HepG2 (cell line): ENCODE results near the gene COMMD7. TPM values are rescaled to one million over a fixed set of nuclear protein-coding genes. Genes with fewer than 3 reads are reported as not detected.
A peak's percentile ranks its signal among the peaks of the same experiment; 100 is the strongest.

Source experiments
- ATAC-seq: fragments of 200-7000 bp; cut with Tn5 transposase; 3 replicates; pipeline ENCODE4 v1.9.1; 2020; ENCODE audit warnings: mild to moderate bottlenecking, moderate library complexity
- BruUV-seq: library from RNA; stranded (reverse); fragments of 400-500 nt; replicated peaks from 2 replicates; lab custom pipeline; 2021; lab: Mats Ljungman, UMichigan
- CTCF ChIA-PET: fragments of 300-600 bp; formaldehyde crosslinking; extraction: SDS; loops from one replicate; lab custom pipeline; 2021; ENCODE audit warnings: low total read pairs, inconsistent platforms, low intra/inter-chr PET ratio; lab: Yijun Ruan, JAX
- POLR2A ChIA-PET: fragments of 350-600 bp; sonication (Branson Sonifier 250); formaldehyde crosslinking; loops from one replicate; lab custom pipeline; 2020; ENCODE audit warnings: antibody characterized with exemption, inconsistent platforms; lab: Yijun Ruan, JAX
- DNase-seq: peaks from one replicate; pipeline ENCODE4 v3.0.0-alpha.2; 2015; ENCODE audit warnings: low spot score
- FAIRE-seq: peaks from 3 replicates; lab custom pipeline; 2011; peaks lifted over from hg19 to GRCh38; lab: Jason Lieb, UNC
- H2AFZ ChIP-seq: one replicate; pipeline ENCODE4 v1.6.1; 2011; ENCODE audit warnings: low read length, inconsistent platforms
- H3K27ac ChIP-seq: fragments of 300-600 bp; 3 replicates; pipeline ENCODE4 v1.8.0; 2011; ENCODE audit warnings: mixed run types, mild to moderate bottlenecking, mixed read lengths, low read length, inconsistent platforms; ENCODE audit not compliant: insufficient read depth; ENCODE audit errors: extremely low read length
- H3K27me3 ChIP-seq, 2 experiments: fragments of 200-600 bp in 1 of 2; 2 replicates in 1 of 2; 3 replicates in 1 of 2; pipeline versions ENCODE4 v1.6.0 to v1.8.0; 2011; ENCODE audit warnings: low read length in 2 of 2, mild to moderate bottlenecking in 2 of 2, moderate library complexity in 2 of 2, inconsistent platforms in 1 of 2; ENCODE audit not compliant: insufficient read depth in 2 of 2, control insufficient read depth in 1 of 2
- H3K36me3 ChIP-seq, 2 experiments: fragments of 200-600 bp in 1 of 2; replicated peaks in 1 of 2; 2 replicates in 1 of 2; 3 replicates in 1 of 2; pipeline versions ENCODE4 v1.5.1 to v1.8.0; 2011; ENCODE audit warnings: low read length in 2 of 2, inconsistent platforms in 1 of 2; ENCODE audit not compliant: insufficient read depth in 2 of 2, control insufficient read depth in 1 of 2
- H3K4me1 ChIP-seq: 2 replicates; pipeline ENCODE4 v1.5.1; 2012; ENCODE audit warnings: low read length, inconsistent platforms; ENCODE audit not compliant: insufficient read depth
- H3K4me2 ChIP-seq: 2 replicates; pipeline ENCODE4 v1.6.0; 2011; ENCODE audit warnings: low read depth, low read length, inconsistent platforms
- H3K4me3 ChIP-seq, 3 experiments: fragments of 200-600 bp in 1 of 3; sonication (generic), shearing (Covaris generic) in 1 of 3; replicated peaks in 1 of 3; 2 replicates each; pipeline ENCODE4 v1.5.1; 2011 to 2016; ENCODE audit warnings: low read length in 3 of 3, inconsistent platforms in 2 of 3, low read depth in 2 of 3, mild to moderate bottlenecking in 2 of 3, control low read depth in 1 of 3, mixed read lengths in 1 of 3; ENCODE audit not compliant: insufficient read depth in 1 of 3
- H3K79me2 ChIP-seq: one replicate; pipeline ENCODE4 v1.6.1; 2011; ENCODE audit warnings: low read length, inconsistent platforms; ENCODE audit not compliant: insufficient read depth
- H3K9ac ChIP-seq: 2 replicates; pipeline ENCODE4 v1.6.0; 2011; ENCODE audit warnings: mild to moderate bottlenecking, low read depth, low read length, inconsistent platforms; ENCODE audit not compliant: insufficient read depth
- H3K9me3 ChIP-seq: 2 replicates; pipeline ENCODE4 v1.5.1; 2012; ENCODE audit warnings: mild to moderate bottlenecking, low read length
- H4K20me1 ChIP-seq: 2 replicates; pipeline ENCODE4 v1.6.0; 2011; ENCODE audit warnings: inconsistent platforms, mild to moderate bottlenecking, low read length, moderate library complexity; ENCODE audit not compliant: insufficient read depth
- BRCA1 ChIP-seq: sonication (generic); formaldehyde crosslinking; IDR thresholded peaks from 2 replicates; pipeline ENCODE4 v1.4.0; 2020; ENCODE audit warnings: missing genetic modification reagents
- CREM ChIP-seq, 2 experiments: sonication (generic) in 1 of 2; formaldehyde crosslinking in 1 of 2; IDR thresholded peaks; 2 replicates each; pipeline versions ENCODE4 v1.4.0 to v1.6.1; 2016 to 2020; ENCODE audit warnings: antibody characterized with exemption in 1 of 2, mild to moderate bottlenecking in 1 of 2, missing genetic modification reagents in 1 of 2
- E2F1 ChIP-seq: sonication (generic); formaldehyde crosslinking; IDR thresholded peaks from 2 replicates; pipeline ENCODE4 v1.5.0; 2020; ENCODE audit warnings: missing genetic modification reagents
- HMG20A ChIP-seq: IDR thresholded peaks from 2 replicates; pipeline ENCODE4 v1.6.1; 2016; ENCODE audit warnings: borderline replicate concordance
- MAFF ChIP-seq: IDR thresholded peaks from 2 replicates; pipeline ENCODE4 v1.6.1; 2011; ENCODE audit warnings: low read depth, low read length, improper control_type of control experiment
- MAFK ChIP-seq, 2 experiments: IDR thresholded peaks in 1 of 2; conservative IDR thresholded peaks in 1 of 2; 2 replicates each; pipeline ENCODE4 v1.6.1; 2011; ENCODE audit warnings: improper control_type of control experiment in 2 of 2, low read length in 2 of 2
- MBNL3 ChIP-seq: fragments of 250-450 bp; sonication (Bioruptor Pico); conservative IDR thresholded peaks from 2 replicates; pipeline ENCODE4 v1.8.0; 2022; ENCODE audit warnings: mild to moderate bottlenecking, inconsistent platforms
- NONO ChIP-seq, 2 experiments: fragments of 450-650 bp in 1 of 2; sonication (generic) in 1 of 2; formaldehyde crosslinking in 1 of 2; IDR thresholded peaks in 1 of 2; conservative IDR thresholded peaks in 1 of 2; 2 replicates each; pipeline versions ENCODE4 v1.6.1 to v1.8.0; 2017 to 2022; ENCODE audit warnings: mild to moderate bottlenecking in 1 of 2, missing genetic modification reagents in 1 of 2, moderate library complexity in 1 of 2
- PAWR ChIP-seq: sonication (generic); formaldehyde crosslinking; IDR thresholded peaks from 2 replicates; pipeline ENCODE4 v1.4.0; 2020; ENCODE audit warnings: missing genetic modification reagents, mild to moderate bottlenecking, borderline replicate concordance
- RBM39 ChIP-seq: fragments of 200-400 bp; formaldehyde crosslinking; IDR thresholded peaks from one replicate; pipeline ENCODE4 v1.6.1; 2018; ENCODE audit warnings: antibody characterized with exemption, mild to moderate bottlenecking, low read depth, low read length; ENCODE audit not compliant: poor library complexity, severe bottlenecking
- SP4 ChIP-seq: sonication (generic); formaldehyde crosslinking; IDR thresholded peaks from 2 replicates; pipeline ENCODE4 v1.8.1; 2023; ENCODE audit warnings: mild to moderate bottlenecking, missing genetic modification reagents
- ZFYVE20 ChIP-seq: sonication (generic); formaldehyde crosslinking; IDR thresholded peaks from 2 replicates; pipeline ENCODE4 v1.8.0; 2023; ENCODE audit warnings: low read depth, mild to moderate bottlenecking, moderate library complexity, missing genetic modification reagents, borderline replicate concordance
- ZNF235 ChIP-seq: sonication (generic); formaldehyde crosslinking; IDR thresholded peaks from 2 replicates; pipeline ENCODE4 v1.8.1; 2023; ENCODE audit warnings: mild to moderate bottlenecking, missing genetic modification reagents, borderline replicate concordance
- ZNF333 ChIP-seq: sonication (generic); formaldehyde crosslinking; IDR thresholded peaks from 2 replicates; pipeline ENCODE4 v1.4.0; 2020; ENCODE audit warnings: mild to moderate bottlenecking, missing genetic modification reagents, borderline replicate concordance
- ZNF354B ChIP-seq: sonication (generic); formaldehyde crosslinking; IDR thresholded peaks from 2 replicates; pipeline ENCODE4 v1.8.0; 2022; ENCODE audit warnings: mild to moderate bottlenecking, missing genetic modification reagents
- ZNF430 ChIP-seq: sonication (generic); formaldehyde crosslinking; IDR thresholded peaks from 2 replicates; pipeline ENCODE4 v1.9.0; 2021; ENCODE audit warnings: mild to moderate bottlenecking, missing genetic modification reagents
- ZNF678 ChIP-seq: sonication (generic); formaldehyde crosslinking; IDR thresholded peaks from 2 replicates; pipeline ENCODE4 v1.4.0; 2020; ENCODE audit warnings: mild to moderate bottlenecking, missing genetic modification reagents
- ZSCAN12 ChIP-seq: sonication (generic); formaldehyde crosslinking; IDR thresholded peaks from 2 replicates; pipeline ENCODE4 v1.9.0; 2021; ENCODE audit warnings: mild to moderate bottlenecking, missing genetic modification reagents
- WGBS: methylation state at CpG from one replicate; pipeline ENCODE4 v1.1.6; 2017; ENCODE audit warnings: low lambda C conversion rate; 5-methylcytosine and 5-hydroxymethylcytosine counted together
- in situ Hi-C: cut with HindIII; loops from 2 replicates; pipeline ENCODE4 v1.10.0; 2017; ENCODE audit warnings: low pct_unique_long_range_greater_than_20kb; ENCODE audit not compliant: extremely low pct_ligation_motif_present
- intact Hi-C: fragments of 100-400 bp; cut with micrococcal nuclease; formaldehyde crosslinking; loops from one replicate; pipeline ENCODE4 v1.10.0; 2022; ENCODE audit not compliant: unreplicated experiment
- polyA plus RNA-seq, 8 experiments: library from polyadenylated mRNA; depleted of rRNA in 3 of 8; stranded (reverse) in 7 of 8; unstranded in 1 of 8; fragments of >200 nt; fragmentation: Illumina TruSeq in 4 of 8; extraction: Trizol in 4 of 8; gene quantifications; 2 replicates each; pipeline versions ENCODE4 v1.2.1 to v1.2.3, GENCODE V29; 2011 to 2016; ENCODE audit warnings: low read depth in 4 of 8, missing spikeins in 1 of 8, mixed read lengths in 1 of 8; ENCODE audit not compliant: insufficient read depth in 1 of 8
- total RNA-seq, 5 experiments: library from RNA; depleted of rRNA; stranded (reverse); fragments of >200 nt; fragmentation: Illumina TruSeq; extraction: Trizol; gene quantifications; 2 replicates each; pipeline ENCODE4 v1.2.3, GENCODE V29; 2016; ENCODE audit warnings: low read depth in 1 of 5
- TF ChIP-seq, protein P1 (sequence below): sonication (generic); formaldehyde crosslinking; IDR thresholded peaks from 2 replicates; pipeline ENCODE4 v1.5.0; 2020; ENCODE audit warnings: mild to moderate bottlenecking, missing genetic modification reagents, borderline replicate concordance

Gene COMMD7
- total and polyA plus RNA-seq, 2 of the 13 experiments (the other 11 are each of a cell fraction or from before 2014, with no cell fraction given), result 42.1 to 53.3 TPM

DNA sequence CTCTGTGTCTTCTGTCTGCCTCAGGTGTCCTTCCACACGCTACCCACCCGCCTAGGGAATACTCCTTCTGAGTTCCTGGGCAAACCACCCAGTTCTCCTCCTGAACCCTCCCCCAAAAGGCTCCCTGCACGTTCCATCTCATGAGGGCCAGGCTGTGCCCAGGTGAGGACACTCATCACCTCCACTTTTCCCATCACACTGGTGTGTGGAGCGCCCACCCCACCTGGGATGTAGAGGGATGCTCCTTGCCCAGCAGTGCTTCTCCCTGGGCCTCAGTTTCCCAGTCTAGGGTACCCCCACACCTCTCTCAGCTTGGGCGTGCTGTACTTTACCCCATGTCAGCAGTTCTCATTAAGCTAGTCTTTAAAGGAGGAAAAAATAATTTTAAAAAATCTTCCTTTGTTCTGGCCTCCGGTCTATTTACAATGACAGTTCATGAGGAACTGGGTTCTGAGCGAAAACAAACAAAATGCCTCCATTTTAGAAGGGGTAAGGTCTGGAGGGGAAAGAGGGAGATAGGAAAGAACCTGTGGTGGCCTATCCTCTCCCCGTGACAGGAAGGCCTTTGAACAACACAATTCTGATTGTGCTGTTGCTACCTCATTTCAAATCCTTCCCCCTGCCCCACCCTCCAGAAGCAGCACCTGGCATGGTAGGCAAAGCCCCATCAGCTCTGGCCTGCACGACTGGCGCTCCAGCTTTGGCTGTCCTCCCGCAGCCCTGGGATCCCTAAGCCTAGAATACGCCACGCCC is 67.9 kb downstream of the COMMD7 start:
- DNase-seq (no peak), ATAC-seq (0 out of 3 replicates have a peak, but pooled peaks have one; percentile 2), FAIRE-seq (no peak)
- intact Hi-C loops (loop anchor here (2.0 kb wide), 1 partner anchor 67 kb away; the partner anchor contains the start of gene COMMD7), in situ Hi-C loops (no loop called here)
- Histone ChIP-seq H3K4me1 (peaks cover 74% of the 10 kb centered on the region), H3K36me3 (no peaks in the 10 kb centered on the region), H4K20me1 (no peaks in the 10 kb centered on the region), H3K9me3 (no peaks in the 10 kb centered on the region), H3K27me3 (no peaks in the 10 kb centered on the region), H3K27ac (no peak overlapping the region), H3K79me2 (no peaks in the 10 kb centered on the region), H2AFZ (no peak overlapping the region), H3K9ac (no peak overlapping the region), H3K4me2 (peak overlapping the region; percentile 83), H3K4me3 (peak overlapping the region in 1 of 3 experiments; percentile 42; a peak in 1 of 6 replicates)
- 43% methylated on average over 13 of the region's 13 CpGs for WGBS
- ChIA-PET POLR2A (interaction anchor here (1.0 to 4.6 kb wide), 6 partner anchors 9 to 102 kb away, joined by 3 to 54 read pairs (median 4); no protein-coding TSS in a partner anchor), CTCF (interaction anchor here (2.2 to 7.9 kb wide), 2 partner anchors 102 to 114 kb away, joined by 8 to 203 read pairs; no protein-coding TSS in a partner anchor)
- BruUV-seq, result no TSS peak
- TF ChIP-seq BRCA1 (no peak), ZNF333 (CRISPR knock-in tag) (no peak), ZNF430 (CRISPR knock-in tag) (no peak), E2F1 (no peak), PAWR (CRISPR knock-in tag) (no peak), NONO (IDR thresholded peaks at IDR 0.05) (no peak), NONO (CRISPR knock-in tag; conservative IDR thresholded peaks at IDR 0.05) (no peak), ZNF678 (CRISPR knock-in tag) (0 out of 2 replicates have a peak, but pooled peaks have one; percentile 53), SP4 (CRISPR knock-in tag) (0 out of 2 replicates have a peak, but pooled peaks have one; percentile 16), CREM (IDR thresholded peaks at IDR 0.05) (no peak), CREM (CRISPR knock-in tag; IDR thresholded peaks at IDR 0.05) (no peak), RBM39 (no peak), MAFK (conservative IDR thresholded peaks at IDR 0.05 in 1 of 2, IDR thresholded peaks at IDR 0.05 in 1 of 2; ENCODE audit: low read length in 2 of 2) (peak; percentile 81 to 83), HMG20A (CRISPR knock-in tag) (no peak), MBNL3 (CRISPR knock-in tag) (no peak), ZFYVE20 (no peak), ZNF235 (CRISPR knock-in tag) (no peak), ZSCAN12 (CRISPR knock-in tag) (no peak), ZNF354B (CRISPR knock-in tag) (no peak), MAFF (peak; percentile 75)
- TF ChIP-seq, protein P1, sequence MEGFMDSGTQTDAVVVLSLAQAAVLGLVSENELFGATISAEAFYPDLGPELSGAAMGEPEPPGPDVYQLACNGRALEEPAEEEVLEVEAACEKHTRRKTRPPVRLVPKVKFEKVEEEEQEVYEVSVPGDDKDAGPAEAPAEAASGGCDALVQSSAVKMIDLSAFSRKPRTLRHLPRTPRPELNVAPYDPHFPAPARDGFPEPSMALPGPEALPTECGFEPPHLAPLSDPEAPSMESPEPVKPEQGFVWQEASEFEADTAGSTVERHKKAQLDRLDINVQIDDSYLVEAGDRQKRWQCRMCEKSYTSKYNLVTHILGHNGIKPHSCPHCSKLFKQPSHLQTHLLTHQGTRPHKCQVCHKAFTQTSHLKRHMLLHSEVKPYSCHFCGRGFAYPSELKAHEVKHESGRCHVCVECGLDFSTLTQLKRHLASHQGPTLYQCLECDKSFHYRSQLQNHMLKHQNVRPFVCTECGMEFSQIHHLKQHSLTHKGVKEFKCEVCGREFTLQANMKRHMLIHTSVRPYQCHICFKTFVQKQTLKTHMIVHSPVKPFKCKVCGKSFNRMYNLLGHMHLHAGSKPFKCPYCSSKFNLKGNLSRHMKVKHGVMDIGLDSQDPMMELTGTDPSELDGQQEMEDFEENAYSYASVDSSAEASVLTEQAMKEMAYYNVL (CRISPR knock-in tag), result no peak
